HAP-1 (cell line): Measurements from ENCODE around the gene MRGPRD.

ENCODE experiments used
- DNase-seq, 2 experiments: peaks; one replicate each; pipeline ENCODE4 v3.0.0-alpha.2; 2016 to 2020; ENCODE audit warnings: low spot score in 2 of 2
- H3K27me3 ChIP-seq: fragments of 250-450 bp; sonication (Bioruptor Pico); 2 replicates; pipeline ENCODE4 v1.5.1; 2020; ENCODE audit warnings: low read depth, mild to moderate bottlenecking, moderate library complexity
- H3K36me3 ChIP-seq: fragments of 250-450 bp; sonication (Bioruptor Pico); replicated peaks from 2 replicates; pipeline ENCODE4 v1.5.1; 2020; ENCODE audit warnings: mild to moderate bottlenecking
- H3K4me1 ChIP-seq: fragments of 250-450 bp; sonication (Bioruptor Pico); 2 replicates; pipeline ENCODE4 v1.5.1; 2020; ENCODE audit warnings: mild to moderate bottlenecking
- H3K4me3 ChIP-seq: fragments of 250-450 bp; sonication (Bioruptor Pico); 2 replicates; pipeline ENCODE4 v1.5.1; 2020; ENCODE audit warnings: mild to moderate bottlenecking, moderate library complexity
- H3K9me3 ChIP-seq: fragments of 250-450 bp; sonication (Bioruptor Pico); 2 replicates; pipeline ENCODE4 v1.5.1; 2020; ENCODE audit warnings: mild to moderate bottlenecking, moderate library complexity
- in situ Hi-C: fragments of 300-500 bp; cut with MboI; formaldehyde crosslinking; loops from 3 replicates; pipeline ENCODE4 v1.14.3; 2020; ENCODE audit warnings: low sequenced_read_pairs, inconsistent platforms, mixed read lengths

The MRGPRD gene, protein sequence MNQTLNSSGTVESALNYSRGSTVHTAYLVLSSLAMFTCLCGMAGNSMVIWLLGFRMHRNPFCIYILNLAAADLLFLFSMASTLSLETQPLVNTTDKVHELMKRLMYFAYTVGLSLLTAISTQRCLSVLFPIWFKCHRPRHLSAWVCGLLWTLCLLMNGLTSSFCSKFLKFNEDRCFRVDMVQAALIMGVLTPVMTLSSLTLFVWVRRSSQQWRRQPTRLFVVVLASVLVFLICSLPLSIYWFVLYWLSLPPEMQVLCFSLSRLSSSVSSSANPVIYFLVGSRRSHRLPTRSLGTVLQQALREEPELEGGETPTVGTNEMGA

DNA sequence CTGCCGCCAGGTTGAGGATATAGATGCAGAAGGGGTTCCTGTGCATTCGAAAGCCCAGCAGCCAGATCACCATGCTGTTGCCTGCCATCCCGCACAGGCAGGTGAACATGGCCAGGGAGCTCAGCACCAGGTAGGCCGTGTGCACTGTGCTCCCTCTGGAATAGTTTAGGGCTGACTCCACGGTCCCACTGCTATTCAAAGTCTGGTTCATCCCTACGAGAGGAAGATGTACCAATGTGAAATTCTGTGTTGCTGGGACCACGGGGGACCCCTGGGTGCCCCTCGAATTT lies at the start of gene MRGPRD:
TSS of gene MRGPRD (minus strand) at position 211 of the 290 bp plus-strand sequence. CDS start at position 211, 0 bp downstream.
- Histone ChIP-seq H3K9me3 (0 out of 2 replicates have a peak, but pooled peaks cover 3% of the 10 kb centered on the region), H3K4me3 (no peak within 1 kb of the TSS), H3K27me3 (0 out of 2 replicates have a peak, but pooled peaks cover 3% of the 10 kb centered on the region), H3K4me1 (no peaks in the 10 kb centered on the region; the same call in 1 of the 2 replicates), H3K36me3 (no peaks in the 10 kb centered on the region)
- no peak for DNase-seq
- in situ Hi-C loops = no loop called here

DNA sequence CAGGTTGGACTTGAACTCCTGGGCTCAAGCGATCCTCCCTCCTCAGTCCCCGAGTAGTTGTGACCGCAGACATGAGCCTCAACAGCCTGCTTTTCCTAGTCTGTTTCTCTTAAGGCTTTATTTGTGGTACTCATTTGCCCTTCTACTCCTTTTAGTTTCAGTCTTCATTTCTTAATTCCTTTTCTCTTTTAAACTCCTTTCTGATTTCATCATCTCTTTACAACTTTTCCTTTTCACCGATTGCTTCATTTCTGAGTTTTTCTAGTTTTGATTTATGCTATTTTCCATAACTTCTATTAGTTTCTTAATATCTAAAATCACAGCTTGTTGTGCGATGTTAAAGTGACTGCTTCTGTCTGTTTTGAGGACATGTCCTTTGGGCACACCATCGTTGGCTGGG lies 49.5 kb upstream of the MRGPRD start:
- in situ Hi-C loops = no loop called here
- DNase-seq = no peak

DNA sequence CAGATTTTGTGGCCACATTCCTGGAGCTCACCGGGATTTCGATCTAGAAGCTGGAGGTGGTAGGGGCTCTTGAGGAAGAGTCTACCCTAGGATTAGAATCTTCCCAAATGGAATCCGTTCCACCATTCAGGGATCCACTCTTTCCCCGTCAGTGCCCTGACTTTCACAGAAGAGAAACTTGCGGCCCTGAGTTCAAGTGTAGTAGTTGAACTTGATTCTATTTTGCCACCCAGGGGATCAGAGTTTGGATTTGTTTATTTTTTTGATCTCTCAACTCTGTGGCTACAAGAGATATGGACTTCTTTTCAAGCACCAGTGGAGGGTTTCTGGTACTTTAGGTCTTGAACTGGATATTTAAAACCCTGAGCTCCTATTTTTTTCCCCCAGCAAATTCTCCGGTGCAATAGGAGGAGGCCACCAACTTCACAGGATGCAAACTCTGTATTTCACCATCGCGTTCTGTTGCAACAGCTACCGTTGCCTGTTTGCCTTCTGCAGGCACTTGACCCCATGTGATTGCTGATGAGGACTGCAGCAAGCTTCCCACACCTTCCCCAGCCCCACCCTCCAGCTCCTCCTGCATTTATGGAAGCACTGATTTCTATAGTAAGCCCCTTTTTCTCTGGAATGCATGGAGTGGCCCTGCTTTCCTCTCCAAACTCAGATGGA lies 47.1 kb upstream of the MRGPRD start:
- Histone ChIP-seq H3K27me3 (no peaks in the 10 kb centered on the region), H3K36me3 (no peaks in the 10 kb centered on the region), H3K4me1 (no peaks in the 10 kb centered on the region), H3K9me3 (no peaks in the 10 kb centered on the region), H3K4me3 (no peak overlapping the region)
- DNase-seq = no peak
- in situ Hi-C loops = no loop called here

More for the DNA sequence above, 49.5 kb upstream of the MRGPRD start:
- H3K4me1 ChIP-seq = no peaks in the 10 kb centered on the region
- no peaks in the 10 kb centered on the region for H3K9me3 ChIP-seq
- H3K27me3 ChIP-seq = no peaks in the 10 kb centered on the region
- H3K36me3 ChIP-seq = no peaks in the 10 kb centered on the region
- H3K4me3 ChIP-seq = no peak overlapping the region

DNA sequence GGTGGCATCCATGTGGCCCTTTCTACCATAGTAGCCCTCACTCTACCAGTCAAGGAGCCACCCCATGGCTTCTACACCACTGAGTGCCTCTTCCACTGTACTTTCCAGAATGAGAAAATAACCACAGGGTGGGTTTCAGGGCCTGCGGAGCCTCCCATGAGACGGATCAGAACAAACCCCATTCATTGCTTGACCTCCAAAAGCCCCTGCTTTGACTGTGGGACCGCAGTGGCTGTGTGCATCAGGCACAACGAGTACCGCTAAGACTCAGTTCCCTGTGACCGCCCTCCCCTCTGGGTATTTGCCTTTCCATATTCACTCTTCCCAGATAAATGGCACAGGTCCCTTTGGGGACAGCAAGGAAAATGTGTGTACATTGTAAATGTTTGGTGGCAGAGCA lies 43.7 kb upstream of the MRGPRD start:
- in situ Hi-C loops = no loop called here
- DNase-seq = no peak
- Histone ChIP-seq H3K27me3 (no peaks in the 10 kb centered on the region), H3K36me3 (no peaks in the 10 kb centered on the region), H3K9me3 (no peaks in the 10 kb centered on the region), H3K4me3 (no peak overlapping the region), H3K4me1 (no peaks in the 10 kb centered on the region)

DNA sequence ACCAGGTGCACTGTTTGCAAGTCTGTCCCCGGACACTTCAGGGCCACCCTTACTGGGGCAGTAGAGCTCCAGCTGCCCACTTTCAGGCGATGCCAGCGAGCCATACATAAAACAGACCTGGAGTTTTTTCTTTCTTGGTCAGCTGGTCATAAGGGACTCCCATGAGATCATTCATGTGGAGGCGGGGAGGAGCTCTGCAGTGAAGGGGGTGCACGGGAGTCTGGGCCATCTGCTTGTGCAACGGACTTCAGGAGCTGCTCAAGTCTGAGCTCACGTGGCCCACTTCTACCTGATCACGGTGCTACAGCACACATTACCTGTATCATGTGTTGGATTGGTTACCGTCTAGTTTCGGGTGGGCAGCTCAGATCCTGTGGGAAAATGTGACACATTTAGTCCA lies 41.5 kb upstream of the MRGPRD start:
- Histone ChIP-seq H3K4me3 (no peak overlapping the region), H3K9me3 (no peaks in the 10 kb centered on the region), H3K4me1 (no peaks in the 10 kb centered on the region), H3K36me3 (no peaks in the 10 kb centered on the region), H3K27me3 (no peaks in the 10 kb centered on the region)
- in situ Hi-C loops = no loop called here
- DNase-seq = no peak

DNA sequence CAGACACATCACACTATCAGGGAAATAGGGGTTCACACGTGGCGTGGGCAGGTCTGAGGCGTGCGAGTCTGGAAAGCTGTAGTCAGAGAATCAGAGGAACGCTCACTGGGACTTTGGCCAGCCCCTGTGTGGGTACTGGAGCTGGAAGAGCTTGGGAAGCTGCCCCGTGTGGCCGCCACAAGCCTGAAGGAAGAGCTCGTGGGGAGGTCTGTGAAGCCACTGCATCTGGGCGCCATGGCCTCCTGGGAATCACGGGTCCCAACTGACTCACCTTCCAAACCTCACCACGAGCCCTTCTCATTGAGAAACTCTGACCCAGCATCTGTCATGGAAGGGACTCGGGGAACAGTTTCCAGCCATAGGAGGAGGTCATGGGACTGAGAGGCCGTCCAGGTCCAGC lies 38.1 kb upstream of the MRGPRD start:
- in situ Hi-C loops = no loop called here
- no peak for DNase-seq
- no peaks in the 10 kb centered on the region for H3K36me3 ChIP-seq
- no peak overlapping the region for H3K4me3 ChIP-seq
- no peaks in the 10 kb centered on the region for H3K9me3 ChIP-seq
- H3K27me3 ChIP-seq = no peaks in the 10 kb centered on the region
- H3K4me1 ChIP-seq = no peaks in the 10 kb centered on the region

DNA sequence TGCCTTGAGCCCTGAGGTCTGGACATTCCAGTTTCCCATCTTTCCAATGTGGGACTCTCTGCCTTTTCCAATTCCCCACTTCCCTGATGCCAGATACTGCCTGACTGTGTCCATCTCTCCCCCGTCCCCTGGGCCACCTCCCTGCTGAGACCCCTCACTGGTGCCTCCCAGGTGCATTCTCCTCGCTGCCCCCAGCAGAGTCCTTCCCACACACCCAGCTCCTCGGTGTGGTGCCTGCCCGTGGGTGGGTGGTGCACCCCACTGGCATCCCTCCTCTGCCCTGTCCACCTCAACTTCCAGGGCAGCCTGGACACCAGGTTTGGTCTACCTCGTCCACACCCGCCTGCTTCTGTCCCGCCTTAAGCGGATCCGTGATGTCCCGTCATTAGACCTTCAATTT lies 37.2 kb upstream of the MRGPRD start:
- no peaks in the 10 kb centered on the region for H3K27me3 ChIP-seq
- H3K4me1 ChIP-seq = no peaks in the 10 kb centered on the region
- no peak for DNase-seq
- H3K9me3 ChIP-seq = no peaks in the 10 kb centered on the region
- in situ Hi-C loops = no loop called here
- H3K36me3 ChIP-seq = no peaks in the 10 kb centered on the region
- H3K4me3 ChIP-seq = no peak overlapping the region

DNA sequence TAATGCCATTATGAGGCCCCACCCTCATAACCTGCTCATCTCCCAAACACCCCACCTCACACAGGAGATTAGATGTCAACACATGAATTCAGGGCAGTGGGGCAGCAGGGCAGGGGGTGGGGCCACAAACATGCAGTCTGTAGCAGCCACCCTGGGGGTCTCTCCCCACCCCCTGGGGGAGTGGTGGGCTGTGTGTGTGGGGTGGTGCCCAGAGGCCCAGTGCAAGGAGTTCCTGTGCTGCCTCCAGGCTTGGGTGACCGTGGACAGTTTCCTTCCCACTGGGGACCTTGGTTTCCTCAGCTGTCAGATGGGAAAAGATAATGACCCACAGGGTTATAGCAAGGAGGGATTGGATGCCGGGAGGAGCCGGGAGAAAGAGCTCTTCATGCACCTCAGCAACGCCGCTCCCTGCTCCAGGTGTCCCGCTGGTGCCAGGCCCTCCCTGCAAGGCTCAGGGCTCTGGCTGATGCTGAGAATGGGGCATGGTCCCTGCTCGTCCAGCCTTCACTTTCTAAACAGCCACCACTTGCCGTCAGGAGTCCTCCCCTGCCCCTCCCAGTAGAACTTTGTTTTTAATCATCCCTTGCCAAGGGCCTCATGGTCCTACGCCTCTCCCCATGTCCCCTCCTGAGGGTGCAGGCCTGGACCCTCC lies 34.2 kb upstream of the MRGPRD start:
- Histone ChIP-seq H3K4me1 (peaks cover 7% of the 10 kb centered on the region), H3K27me3 (no peaks in the 10 kb centered on the region), H3K9me3 (no peaks in the 10 kb centered on the region), H3K36me3 (no peaks in the 10 kb centered on the region), H3K4me3 (no peak overlapping the region)
- in situ Hi-C loops = no loop called here
- DNase-seq = no peak

DNA sequence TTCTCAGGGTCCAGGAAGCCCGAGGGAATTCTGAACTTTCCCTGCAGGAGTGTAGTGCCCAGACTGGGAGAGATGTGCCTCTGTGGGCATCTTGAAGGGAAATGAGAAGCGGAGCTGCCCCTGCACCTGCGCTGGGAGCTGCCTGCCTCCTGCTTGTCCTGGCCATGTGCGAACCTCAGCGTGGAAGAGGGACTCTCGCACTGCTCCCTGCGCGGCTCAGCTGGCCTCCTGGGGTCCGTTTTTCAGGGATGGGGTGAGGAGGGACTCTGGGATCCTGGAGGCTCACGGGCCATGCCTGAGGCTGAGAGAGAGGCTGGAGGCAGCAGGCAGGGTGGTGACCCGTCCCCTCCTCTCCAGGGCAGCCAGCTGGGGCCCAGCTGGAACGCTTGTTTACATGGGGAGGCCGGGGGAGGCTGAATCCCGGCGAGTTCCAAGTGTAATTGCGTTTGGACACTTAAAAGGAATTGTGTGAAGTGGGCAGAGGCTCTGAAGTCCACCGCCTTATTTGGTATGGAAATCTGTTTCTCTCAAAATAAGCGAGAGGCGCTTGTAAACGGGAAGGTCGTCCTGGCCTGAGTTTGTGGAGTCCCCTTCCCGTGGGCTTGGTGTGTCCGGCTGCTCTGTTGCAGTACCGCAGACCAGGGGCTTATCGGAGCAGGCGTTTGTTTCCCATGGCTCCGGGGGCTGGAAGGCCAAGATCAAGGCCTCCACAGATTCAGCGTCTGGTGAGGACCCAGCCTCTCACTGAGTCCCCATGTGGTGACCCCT lies 33.5 kb upstream of the MRGPRD start:
- H3K4me3 ChIP-seq = no peak overlapping the region
- H3K4me1 ChIP-seq = peaks cover 7% of the 10 kb centered on the region
- H3K36me3 ChIP-seq = no peaks in the 10 kb centered on the region
- H3K27me3 ChIP-seq = no peaks in the 10 kb centered on the region
- in situ Hi-C loops = no loop called here
- H3K9me3 ChIP-seq = no peaks in the 10 kb centered on the region
- no peak for DNase-seq

DNA sequence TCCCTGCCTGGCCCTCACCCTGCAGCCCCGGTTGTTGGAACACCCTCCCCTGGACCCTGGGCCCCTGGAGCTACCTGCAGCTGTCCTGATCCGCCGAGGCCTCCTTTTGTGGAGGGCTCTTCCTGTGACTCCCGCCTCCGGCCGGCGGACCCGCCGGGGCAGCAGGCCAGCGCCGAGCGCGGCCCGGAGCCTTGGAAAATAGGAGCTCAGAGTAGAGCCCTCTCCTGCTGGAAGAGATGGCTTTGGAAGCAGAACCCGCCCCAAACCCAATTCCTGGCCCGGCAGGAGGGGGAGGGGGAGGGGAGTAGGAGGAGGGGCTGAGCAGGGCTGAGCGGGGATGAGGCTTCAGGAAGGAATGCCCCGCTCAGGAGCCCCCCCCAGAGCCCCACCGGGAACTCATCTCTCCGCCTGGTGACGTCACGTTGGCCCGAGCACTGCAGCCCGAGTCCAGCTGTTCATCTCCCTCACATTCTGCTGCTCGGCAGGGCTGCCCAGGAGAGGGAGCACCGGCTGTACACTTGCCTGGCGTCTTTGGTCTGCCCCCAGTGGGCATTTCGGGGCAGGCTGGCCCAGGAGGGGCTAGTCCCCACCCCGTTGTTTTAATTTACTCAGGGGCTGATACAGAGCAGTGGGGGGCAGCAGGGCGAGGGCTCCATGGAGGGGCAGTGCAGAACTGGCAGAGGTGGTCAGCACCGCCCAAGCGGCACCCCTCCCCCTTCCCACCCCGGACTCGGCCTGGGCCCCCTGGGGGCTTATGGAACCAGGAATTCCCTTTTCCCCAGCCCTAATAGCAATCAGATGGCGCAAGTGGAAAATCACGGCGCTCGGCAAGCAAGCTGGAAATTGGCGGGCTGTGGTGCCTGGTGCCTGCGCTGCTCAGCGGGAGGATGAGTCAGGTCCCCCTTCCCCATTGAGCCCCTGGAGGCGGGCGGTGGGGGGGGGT lies 32.5 kb upstream of the MRGPRD start, which contains the start of gene MRGPRF:
TSS of gene MRGPRF (minus strand) at position 238 of the 943 bp plus-strand sequence. CDS start 3,345 bp downstream, outside the sequence.
- no peaks in the 10 kb centered on the region for H3K36me3 ChIP-seq
- no peaks in the 10 kb centered on the region for H3K9me3 ChIP-seq
- H3K4me1 ChIP-seq = peaks cover 7% of the 10 kb centered on the region
- DNase-seq = no peak
- no peak within 1 kb of the TSS for H3K4me3 ChIP-seq
- in situ Hi-C loops = no loop called here
- H3K27me3 ChIP-seq = no peaks in the 10 kb centered on the region

DNA sequence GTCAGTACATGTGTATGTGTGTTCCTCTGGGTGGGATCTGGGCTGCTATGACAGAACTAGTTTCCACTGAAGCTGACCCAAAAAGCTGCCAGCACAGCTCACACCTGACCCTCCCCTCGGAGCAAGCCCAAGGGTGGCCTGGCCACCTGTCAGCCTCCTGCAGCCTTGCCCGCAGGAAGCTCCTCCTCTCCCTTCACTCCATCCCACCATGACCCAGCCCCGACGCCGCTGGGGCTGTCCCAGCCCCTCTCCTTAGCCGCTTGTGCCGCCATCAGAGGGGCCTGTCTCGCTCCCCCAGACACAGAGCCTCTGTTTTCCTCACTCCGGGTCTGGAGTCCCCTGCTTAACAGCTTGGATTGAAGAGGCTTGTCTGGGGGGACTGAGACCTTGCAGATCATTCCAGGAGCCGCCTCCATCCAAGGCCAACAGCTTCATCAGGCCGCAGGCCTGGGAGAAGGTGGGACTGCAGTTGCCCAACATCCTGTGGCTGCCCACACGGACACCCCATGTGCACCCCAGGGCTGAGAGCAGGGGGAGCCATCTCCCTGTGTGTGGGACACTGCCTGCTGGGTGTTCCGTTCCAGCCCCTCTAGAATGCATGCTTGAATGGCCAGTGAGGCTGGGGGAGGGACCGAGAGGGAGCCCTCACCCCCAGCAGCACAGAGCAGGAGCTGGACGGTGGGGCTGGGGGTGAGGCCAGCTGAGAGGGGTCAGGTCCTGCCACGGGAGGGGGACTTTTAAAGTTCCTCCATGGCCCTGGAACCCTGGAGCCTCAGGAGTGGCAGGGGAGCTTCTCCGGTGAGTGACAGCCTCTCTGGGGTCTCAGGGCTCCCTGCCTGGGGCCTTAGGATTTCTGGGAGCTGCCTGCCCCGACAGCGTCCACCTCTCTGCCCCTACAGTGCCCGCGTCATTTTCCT lies 31.6 kb upstream of the MRGPRD start:
- Histone ChIP-seq H3K4me1 (peaks cover 7% of the 10 kb centered on the region), H3K36me3 (no peaks in the 10 kb centered on the region), H3K27me3 (no peaks in the 10 kb centered on the region), H3K4me3 (no peak overlapping the region), H3K9me3 (no peaks in the 10 kb centered on the region)
- no peak for DNase-seq
- in situ Hi-C loops = no loop called here

DNA sequence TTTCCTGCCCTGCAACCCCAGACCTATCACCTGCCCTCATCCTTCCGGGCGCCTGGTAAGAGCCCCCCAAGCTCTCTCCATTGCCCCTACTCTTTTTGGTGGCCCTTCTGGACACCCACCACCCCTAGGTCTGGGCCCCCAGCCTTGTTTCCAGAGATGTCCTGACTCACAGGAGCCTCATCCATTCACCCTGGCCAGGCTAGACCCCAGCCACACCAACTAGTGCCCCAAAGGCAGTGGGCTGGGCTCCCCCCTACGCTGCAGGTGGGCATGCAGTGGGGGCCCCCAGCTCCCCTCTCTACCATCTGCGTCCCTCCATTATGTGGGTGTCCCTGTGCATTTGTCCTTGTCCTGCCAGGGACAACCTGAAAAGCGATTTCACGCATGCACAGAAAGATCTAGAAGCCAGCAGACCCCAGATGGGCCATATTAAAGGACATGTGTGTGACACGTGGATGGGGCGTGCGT lies 30.9 kb upstream of the MRGPRD start:
- no peaks in the 10 kb centered on the region for H3K9me3 ChIP-seq
- no peak overlapping the region for H3K4me3 ChIP-seq
- no peak for DNase-seq
- in situ Hi-C loops = no loop called here
- no peaks in the 10 kb centered on the region for H3K27me3 ChIP-seq
- H3K36me3 ChIP-seq = no peaks in the 10 kb centered on the region
- H3K4me1 ChIP-seq = peaks cover 7% of the 10 kb centered on the region
